GM19193 (cell line): ENCODE data around the gene AP1G2.

Experiments used
- POLR2A ChIP-seq: IDR thresholded peaks from 4 replicates; pipeline ENCODE4 v1.6.1; 2011; ENCODE audit not compliant: insufficient read depth, insufficient read length; ENCODE audit errors: extremely low read depth

Gene AP1G2

DNA sequence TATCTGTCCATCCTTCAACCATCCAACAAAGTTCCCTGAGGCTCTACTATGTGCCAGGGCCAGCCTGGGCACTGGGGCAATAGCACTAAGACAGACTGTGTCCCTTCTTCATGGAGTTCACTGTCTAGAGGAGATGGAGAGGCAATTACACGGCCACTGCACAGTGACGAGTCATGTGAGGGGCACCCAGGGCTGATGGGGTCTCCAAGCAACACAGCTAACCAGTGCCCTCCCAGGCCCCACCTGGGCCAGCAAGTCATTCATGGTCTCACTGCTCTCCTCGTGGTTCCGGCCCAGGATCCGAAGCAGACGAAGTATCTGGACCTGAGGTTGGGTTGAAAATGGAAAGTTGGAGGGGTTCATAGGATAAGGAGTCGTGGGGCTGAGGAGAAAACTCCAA lies 2.7 kb downstream of the AP1G2 start:
- TF ChIP-seq POLR2A, result no peak

DNA sequence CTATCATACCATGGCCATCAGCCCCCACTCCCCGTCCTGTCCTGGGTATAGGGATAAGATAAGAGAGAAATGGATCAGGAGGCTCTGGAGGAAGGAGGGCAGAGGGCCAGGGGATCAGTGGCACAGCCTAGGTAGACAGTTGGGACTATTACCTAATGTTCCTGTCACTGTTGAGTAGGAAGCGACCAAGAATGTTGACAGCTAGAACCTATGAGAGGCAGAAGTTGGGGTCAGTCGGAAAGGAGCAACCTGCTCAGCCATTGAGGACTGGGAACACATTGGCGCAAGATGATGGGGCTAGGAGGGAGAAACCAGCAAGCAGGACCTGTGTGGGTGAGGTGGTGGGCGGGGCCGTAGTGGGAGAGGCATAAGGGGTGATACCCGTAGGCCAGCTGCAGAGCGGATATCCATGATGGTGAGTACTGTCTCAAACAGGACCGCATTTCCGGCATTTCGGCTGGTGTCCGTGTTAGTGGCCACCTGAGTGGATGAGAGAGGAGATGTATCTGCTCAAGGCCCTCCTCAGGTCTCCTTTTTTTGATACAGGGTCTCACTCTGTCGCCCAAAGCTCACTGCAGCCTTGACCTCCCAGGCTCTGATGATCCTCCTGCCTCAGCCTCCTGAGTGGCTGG lies 3.3 kb downstream of the AP1G2 start:
- TF ChIP-seq POLR2A, result peak; percentile 41

DNA sequence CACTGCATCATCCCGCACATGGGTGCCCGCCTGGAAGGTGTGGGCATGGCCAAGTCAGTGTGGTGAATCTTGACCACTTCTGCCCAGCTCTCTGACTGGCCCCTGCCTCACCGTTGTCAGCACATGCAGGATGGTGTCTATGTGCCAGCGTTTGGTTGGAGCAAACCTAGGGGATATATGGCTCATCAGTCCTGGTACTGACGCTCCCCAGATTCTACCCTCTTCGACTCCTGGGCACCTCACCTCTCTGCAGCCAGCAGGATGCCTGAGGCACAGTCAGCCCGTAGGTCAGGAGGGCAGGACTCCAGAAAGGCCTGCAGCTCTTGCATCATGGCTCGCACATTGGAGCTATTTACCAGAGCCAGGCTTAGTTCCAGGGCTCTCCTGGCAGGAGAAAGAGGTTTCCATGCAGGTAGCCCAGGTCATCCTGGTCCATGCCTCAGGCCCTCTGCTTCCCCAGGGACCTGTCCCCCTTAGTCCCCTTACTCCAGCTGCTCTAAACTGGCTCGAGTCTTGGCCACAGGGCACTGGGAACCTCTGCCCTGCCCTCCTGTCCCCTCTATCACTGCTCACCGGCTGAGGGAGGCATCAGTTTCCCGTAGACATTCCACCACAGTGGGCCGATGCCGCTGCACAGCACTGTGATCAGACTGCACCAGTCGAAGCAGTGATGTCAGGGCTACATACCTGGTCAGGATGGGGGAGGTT lies 4.0 kb downstream of the AP1G2 start:
- peak; percentile 7 for TF ChIP-seq POLR2A

DNA sequence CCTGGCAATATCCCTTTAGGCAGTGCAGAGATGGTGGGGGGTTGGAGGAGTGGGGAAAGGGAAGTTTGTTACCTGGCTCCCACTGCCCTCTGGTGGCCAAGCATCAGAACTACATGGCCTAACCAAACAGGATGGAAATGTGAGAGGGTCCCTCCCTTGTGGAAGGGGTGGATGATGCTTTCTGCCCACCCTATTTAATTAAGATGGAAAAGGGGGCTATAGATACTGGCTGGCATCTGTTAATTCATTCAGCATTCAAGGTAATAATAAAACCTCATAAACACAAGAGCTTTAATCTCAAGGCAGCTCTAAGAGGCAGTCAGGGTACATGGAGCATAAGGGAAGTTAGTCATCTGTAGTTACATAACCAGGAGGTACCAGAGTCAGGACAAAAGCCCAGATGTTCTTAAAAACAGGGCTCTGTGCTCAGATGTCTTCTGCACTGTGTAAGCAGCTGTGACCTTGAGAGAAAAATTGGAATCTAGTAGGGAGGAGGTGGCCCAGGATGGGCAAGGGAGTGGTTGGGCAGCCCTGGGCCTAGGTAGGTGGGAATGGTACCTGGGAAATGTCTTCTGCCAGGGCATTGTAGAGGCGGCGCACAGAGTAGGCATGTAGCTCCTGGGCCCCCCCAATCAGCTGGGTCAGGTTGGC lies 4.6 kb downstream of the AP1G2 start:
- peak; percentile 28 for TF ChIP-seq POLR2A

- TF ChIP-seq POLR2A, result peak; percentile 35
Measured at GRCh38 chr14:23561873-23562821, 5.4 kb downstream of the AP1G2 start.

DNA sequence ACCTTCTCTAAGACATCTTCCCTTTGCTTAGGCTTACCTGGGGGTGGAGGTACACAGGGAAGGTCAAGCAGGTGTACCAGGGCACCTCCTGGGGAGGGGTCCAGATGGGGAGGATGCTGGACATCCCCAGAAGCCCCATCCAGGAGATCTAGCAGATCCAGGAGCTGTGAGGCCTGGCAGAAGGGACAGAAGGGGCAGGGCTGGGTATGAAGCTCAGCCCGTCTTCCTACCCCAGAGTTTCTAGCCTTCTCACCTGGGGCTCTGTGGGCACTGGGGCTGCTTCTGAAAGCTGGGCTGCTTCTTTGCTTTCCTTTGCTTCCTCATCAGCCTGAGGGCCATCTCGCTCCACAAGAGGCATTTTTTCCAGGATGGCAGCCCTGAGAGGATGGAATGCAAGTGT lies 6.3 kb downstream of the AP1G2 start:
- TF ChIP-seq POLR2A, result no peak

- no peak for TF ChIP-seq POLR2A
Measured at GRCh38 chr14:23559926-23560520, 7.6 kb downstream of the AP1G2 start.

GRCh38 chr14:23559010-23559925 lies 8.3 kb downstream of the AP1G2 start:
- no peak for TF ChIP-seq POLR2A

- TF ChIP-seq POLR2A, result no peak
Measured at GRCh38 chr14:23558346-23559009, 9.1 kb downstream of the AP1G2 start.

DNA sequence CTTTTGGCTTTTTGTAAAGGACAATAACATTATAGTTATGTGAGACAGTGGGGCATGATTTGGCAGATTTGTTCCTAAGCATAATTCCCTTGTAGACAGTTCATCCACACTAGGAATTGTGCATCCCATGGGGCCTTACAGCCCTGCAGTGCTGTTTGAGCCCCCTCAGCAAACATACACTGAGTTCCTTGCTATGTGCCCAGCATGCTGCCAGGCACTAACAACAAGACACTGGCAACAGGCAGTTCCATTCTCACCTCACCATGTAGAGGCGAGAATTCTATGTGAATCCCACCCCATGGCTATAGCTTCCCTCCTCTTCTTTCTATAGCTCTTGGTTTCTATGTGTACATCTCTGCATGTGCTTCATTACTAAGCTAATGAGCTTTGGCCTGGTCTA lies 9.6 kb downstream of the AP1G2 start:
- no peak for TF ChIP-seq POLR2A

DNA sequence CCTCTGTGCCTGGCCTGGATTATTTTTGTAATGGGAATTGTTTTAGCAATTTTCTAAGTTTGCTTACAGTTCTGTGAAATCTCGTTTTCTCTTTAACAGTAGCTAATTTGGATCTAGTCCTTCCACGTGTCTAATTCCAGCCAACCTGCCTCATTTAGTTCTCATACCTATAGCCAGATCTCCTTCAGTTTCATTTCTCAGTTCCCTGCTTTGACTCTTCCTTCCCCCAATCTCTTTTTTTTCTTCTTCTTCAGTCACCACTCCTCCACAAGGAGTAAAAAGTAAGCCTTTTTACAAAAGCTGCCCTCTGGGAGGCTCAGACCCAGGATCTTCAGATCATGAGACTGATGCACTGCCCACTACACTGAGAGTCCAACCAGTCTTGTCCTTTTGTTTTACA lies 10.1 kb downstream of the AP1G2 start:
- no peak for TF ChIP-seq POLR2A

DNA sequence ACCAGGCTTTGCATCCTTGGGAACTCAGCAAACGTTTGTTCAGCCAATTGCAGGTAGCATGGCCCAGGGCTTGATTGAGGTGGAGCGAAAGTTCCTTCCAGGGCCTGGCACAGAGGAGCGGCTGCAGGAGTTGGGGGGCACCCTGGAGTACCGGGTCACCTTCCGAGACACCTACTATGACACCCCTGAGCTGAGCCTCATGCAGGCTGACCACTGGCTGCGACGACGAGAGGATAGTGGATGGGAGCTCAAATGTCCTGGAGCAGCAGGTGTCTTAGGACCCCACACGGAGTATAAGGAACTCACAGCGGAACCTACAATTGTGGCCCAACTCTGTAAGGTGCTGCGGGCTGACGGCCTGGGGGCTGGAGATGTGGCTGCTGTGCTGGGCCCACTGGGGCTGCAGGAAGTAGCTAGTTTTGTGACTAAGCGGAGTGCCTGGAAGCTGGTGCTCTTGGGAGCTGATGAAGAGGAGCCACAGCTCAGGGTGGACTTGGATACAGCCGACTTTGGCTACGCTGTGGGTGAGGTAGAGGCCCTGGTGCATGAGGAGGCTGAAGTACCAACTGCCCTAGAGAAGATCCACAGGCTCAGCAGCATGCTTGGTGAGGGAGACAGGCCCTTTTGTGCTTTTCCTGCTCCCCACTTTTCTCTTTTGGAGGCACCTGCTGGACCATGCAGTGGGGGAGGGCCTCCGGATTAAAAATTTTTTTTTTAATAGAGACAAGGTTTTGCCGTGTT lies 10.7 kb downstream of the AP1G2 start:
- peak; percentile 38 for TF ChIP-seq POLR2A

GRCh38 chr14:23555882-23556699 lies 11.5 kb downstream of the AP1G2 start, which contains the start of gene THTPA:
Gene THTPA, plus strand, starts transcription at chr14:23556271. Its CDS starts 487 bp downstream, at chr14:23556758.
- TF ChIP-seq POLR2A, result peak; percentile 90
